H1 (cell line): ENCODE measurements around the gene PTPN21. TPM values are rescaled to one million over a fixed set of nuclear protein-coding genes. Genes with fewer than 3 reads are reported as not detected.

Source experiments
- CBX8 ChIP-seq: fragments of 300-800, 300-1000 bp; sonication (generic); IDR thresholded peaks from 2 replicates; pipeline ENCODE4 v1.7.1; 2016; ENCODE audit warnings: low read depth, low read length, borderline replicate concordance
- CHD1 ChIP-seq: IDR thresholded peaks from 2 replicates; pipeline ENCODE4 v1.6.1; 2012; ENCODE audit warnings: low read depth, low read length, improper control_type of control experiment
- CHD7 ChIP-seq: fragments of 300-600 bp; sonication (generic); IDR thresholded peaks from 2 replicates; pipeline ENCODE4 v1.7.1; 2012; ENCODE audit warnings: low read length, moderate library complexity, mild to moderate bottlenecking, inconsistent platforms; ENCODE audit not compliant: insufficient replicate concordance
- EP300 ChIP-seq, 2 experiments: IDR thresholded peaks; 1 replicate in 1 of 2; 2 replicates in 1 of 2; pipeline ENCODE4 v1.6.1; 2011 to 2012; ENCODE audit warnings: low read depth in 2 of 2, low read length in 2 of 2, mild to moderate bottlenecking in 2 of 2, borderline replicate concordance in 1 of 2, inconsistent platforms in 1 of 2, moderate library complexity in 1 of 2
- RXRA ChIP-seq: IDR thresholded peaks from 2 replicates; pipeline ENCODE4 v1.6.1; 2011; ENCODE audit warnings: low read depth, mild to moderate bottlenecking, low read length, moderate library complexity; ENCODE audit not compliant: insufficient read depth
- SIRT6 ChIP-seq: IDR thresholded peaks from one replicate; pipeline ENCODE4 v1.7.1; 2012; ENCODE audit warnings: low read length, inconsistent platforms
- TBP ChIP-seq: IDR thresholded peaks from 2 replicates; pipeline ENCODE4 v1.6.1; 2011; ENCODE audit warnings: low read depth, low read length, improper control_type of control experiment
- USF2 ChIP-seq: IDR thresholded peaks from 2 replicates; pipeline ENCODE4 v1.6.1; 2011; ENCODE audit warnings: low read length, improper control_type of control experiment
- polyA plus RNA-seq, 7 experiments: library from polyadenylated mRNA; depleted of rRNA in 3 of 7; stranded (reverse) in 5 of 7; unstranded in 2 of 7; fragments of >200 nt in 5 of 7; fragments of 200-250 nt in 2 of 7; gene quantifications; 1 replicate in 5 of 7; 2 replicates in 1 of 7; 4 replicates in 1 of 7; pipeline versions ENCODE4 v1.2.1 to v1.2.3, GENCODE V29; 2011 to 2013; ENCODE audit warnings: missing spikeins in 2 of 7, mixed read lengths in 2 of 7
- total RNA-seq: library from RNA; stranded (reverse); fragmentation: NEBNext Ultra II Directional; extraction: Animal tissue kit (Norgen Biotek cat#: 25700); gene quantifications from 2 replicates; pipeline ENCODE4 v1.2.1, GENCODE V29; 2021

PTPN21 gene
- total and polyA plus RNA-seq, 2 of the 8 experiments (the other 6 are each of a cell fraction or from before 2014, with no cell fraction given): 6.5 to 16.1 TPM

GRCh38 chr14:88590173-88590572, 35.4 kb upstream of the PTPN21 start (continued):
- TF ChIP-seq CHD7 (no peak), USF2 (no peak), TBP (no peak), RXRA (no peak), SIRT6 (no peak), EP300 (IDR thresholded peaks at IDR 0.05; ENCODE audit: borderline replicate concordance in 1 of 2, low read depth in 2 of 2, low read length in 2 of 2) (no peak), CHD1 (no peak), CBX8 (no peak)
